Measurements from ENCODE around the gene UBAC1. TPM values are rescaled to one million over a fixed set of nuclear protein-coding genes. Genes with fewer than 3 reads are reported as not detected.

The UBAC1 gene
- total and polyA plus RNA-seq, 4 donors = 37.8 to 49.5 (median 39.7) TPM

DNA sequence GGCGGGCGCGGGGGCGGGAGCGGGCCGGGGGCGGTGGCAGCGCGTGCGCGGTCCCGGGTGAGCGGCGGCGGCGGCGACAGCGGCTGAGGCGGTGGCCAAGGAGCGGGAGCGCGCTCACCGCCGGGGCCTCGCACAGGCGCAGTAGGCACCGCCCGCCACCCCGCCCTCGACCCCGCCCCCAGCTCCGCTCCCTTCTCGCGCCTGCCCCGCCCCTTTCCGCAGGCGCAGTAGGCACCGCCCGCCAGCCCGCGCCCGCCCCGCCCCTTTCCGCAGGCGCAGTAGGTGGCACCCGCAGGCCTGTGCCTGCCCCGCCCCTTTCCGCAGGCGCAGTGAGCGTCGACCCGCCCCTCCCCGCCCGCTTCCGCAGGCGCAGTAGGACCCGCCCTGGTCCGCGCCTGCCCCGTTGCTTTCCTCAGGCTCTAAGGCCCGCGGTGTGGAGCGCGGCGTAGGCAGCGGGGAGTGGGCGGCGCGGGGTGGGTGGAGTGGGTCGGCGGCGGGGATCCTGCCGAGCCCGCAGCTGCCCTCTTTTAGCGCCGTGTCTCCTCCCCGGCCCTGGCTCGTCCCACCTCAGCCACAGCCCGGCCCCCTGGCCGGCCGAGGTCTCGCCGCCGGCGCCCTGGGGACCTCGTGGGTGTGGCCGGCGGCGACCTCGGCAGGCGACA, 53.6 kb downstream of the UBAC1 start, which contains the start of gene CAMSAP1:
Gene CAMSAP1 (minus strand): TSS at position 116 of the 662 bp plus-strand sequence. CDS start 387 bp downstream, outside the sequence.
- H3K36me3 ChIP-seq (ENCODE audit: control insufficient read depth in 4 of 4, insufficient read depth in 4 of 4, low read length in 4 of 4) = peaks cover 0 to 21% (median 5%) of the 10 kb centered on the region in 4 donors
- H3K27ac ChIP-seq (ENCODE audit: low read depth in 1 of 2, low read length in 1 of 2) = peak within 1 kb of the TSS; percentile 86 to 90
- H3K27me3 ChIP-seq (ENCODE audit: control insufficient read depth in 3 of 3, insufficient read depth in 3 of 3, low read length in 2 of 3) = no peaks in the 10 kb centered on the region
- 0 to 1% methylated on average over 26 to 91 of the region's 91 CpGs for WGBS, 2 donors
- peaks cover 11 to 23% (median 18%) of the 10 kb centered on the region in 5 donors for H3K4me1 ChIP-seq (ENCODE audit: control insufficient read depth in 5 of 5, insufficient read depth in 5 of 5, low read length in 5 of 5)
- peak within 1 kb of the TSS in 1 of 2 donors; percentile 84 for H3K9ac ChIP-seq (ENCODE audit: insufficient read depth in 1 of 2, low read length in 2 of 2)
- TF ChIP-seq, protein P1, sequence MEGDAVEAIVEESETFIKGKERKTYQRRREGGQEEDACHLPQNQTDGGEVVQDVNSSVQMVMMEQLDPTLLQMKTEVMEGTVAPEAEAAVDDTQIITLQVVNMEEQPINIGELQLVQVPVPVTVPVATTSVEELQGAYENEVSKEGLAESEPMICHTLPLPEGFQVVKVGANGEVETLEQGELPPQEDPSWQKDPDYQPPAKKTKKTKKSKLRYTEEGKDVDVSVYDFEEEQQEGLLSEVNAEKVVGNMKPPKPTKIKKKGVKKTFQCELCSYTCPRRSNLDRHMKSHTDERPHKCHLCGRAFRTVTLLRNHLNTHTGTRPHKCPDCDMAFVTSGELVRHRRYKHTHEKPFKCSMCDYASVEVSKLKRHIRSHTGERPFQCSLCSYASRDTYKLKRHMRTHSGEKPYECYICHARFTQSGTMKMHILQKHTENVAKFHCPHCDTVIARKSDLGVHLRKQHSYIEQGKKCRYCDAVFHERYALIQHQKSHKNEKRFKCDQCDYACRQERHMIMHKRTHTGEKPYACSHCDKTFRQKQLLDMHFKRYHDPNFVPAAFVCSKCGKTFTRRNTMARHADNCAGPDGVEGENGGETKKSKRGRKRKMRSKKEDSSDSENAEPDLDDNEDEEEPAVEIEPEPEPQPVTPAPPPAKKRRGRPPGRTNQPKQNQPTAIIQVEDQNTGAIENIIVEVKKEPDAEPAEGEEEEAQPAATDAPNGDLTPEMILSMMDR (IDR thresholded peaks at IDR 0.05; ENCODE audit: control extremely low read depth, extremely low read depth) = no peak
- ATAC-seq (ENCODE audit: insufficient read depth, low FRiP score) = peak; percentile 95
- peak within 1 kb of the TSS; percentile 86 for H3K4me3 ChIP-seq
- peaks cover 0 to 2% (median 0%) of the 10 kb centered on the region in 4 donors for H3K9me3 ChIP-seq (ENCODE audit: control insufficient read depth in 4 of 4, insufficient read depth in 3 of 4, low read length in 3 of 4)
- DNase-seq = peak; percentile 95 to 98 (median 97)

- TF ChIP-seq, protein P1 (IDR thresholded peaks at IDR 0.05; ENCODE audit: control extremely low read depth, extremely low read depth) = no peak
- DNase-seq (peak in 1 of 3 donors; percentile 22), ATAC-seq (ENCODE audit: insufficient read depth, low FRiP score) (no peak)
- Histone ChIP-seq H3K9me3 (ENCODE audit: control insufficient read depth in 4 of 4, insufficient read depth in 3 of 4, low read length in 3 of 4) (peaks cover 0 to 2% (median 0%) of the 10 kb centered on the region in 4 donors), H3K27me3 (ENCODE audit: control insufficient read depth in 3 of 3, insufficient read depth in 3 of 3, low read length in 2 of 3) (no peaks in the 10 kb centered on the region), H3K36me3 (ENCODE audit: control insufficient read depth in 4 of 4, insufficient read depth in 4 of 4, low read length in 4 of 4) (peaks cover 0 to 21% (median 5%) of the 10 kb centered on the region in 4 donors), H3K27ac (ENCODE audit: low read depth in 1 of 2, low read length in 1 of 2) (peak overlapping the region in 1 of 2 donors; percentile 38), H3K4me1 (ENCODE audit: control insufficient read depth in 5 of 5, insufficient read depth in 5 of 5, low read length in 5 of 5) (peaks cover 11 to 23% (median 19%) of the 10 kb centered on the region in 5 donors), H3K4me3 (peak overlapping the region; percentile 84), H3K9ac (ENCODE audit: insufficient read depth in 1 of 2, low read length in 2 of 2) (no peak overlapping the region)
- WGBS, 2 donors = 0 to 1% methylated on average over 19 to 69 of the region's 69 CpGs
These were observed 54.2 kb downstream of the UBAC1 start for GRCh38 chr9:135907006-135907430.

DNA sequence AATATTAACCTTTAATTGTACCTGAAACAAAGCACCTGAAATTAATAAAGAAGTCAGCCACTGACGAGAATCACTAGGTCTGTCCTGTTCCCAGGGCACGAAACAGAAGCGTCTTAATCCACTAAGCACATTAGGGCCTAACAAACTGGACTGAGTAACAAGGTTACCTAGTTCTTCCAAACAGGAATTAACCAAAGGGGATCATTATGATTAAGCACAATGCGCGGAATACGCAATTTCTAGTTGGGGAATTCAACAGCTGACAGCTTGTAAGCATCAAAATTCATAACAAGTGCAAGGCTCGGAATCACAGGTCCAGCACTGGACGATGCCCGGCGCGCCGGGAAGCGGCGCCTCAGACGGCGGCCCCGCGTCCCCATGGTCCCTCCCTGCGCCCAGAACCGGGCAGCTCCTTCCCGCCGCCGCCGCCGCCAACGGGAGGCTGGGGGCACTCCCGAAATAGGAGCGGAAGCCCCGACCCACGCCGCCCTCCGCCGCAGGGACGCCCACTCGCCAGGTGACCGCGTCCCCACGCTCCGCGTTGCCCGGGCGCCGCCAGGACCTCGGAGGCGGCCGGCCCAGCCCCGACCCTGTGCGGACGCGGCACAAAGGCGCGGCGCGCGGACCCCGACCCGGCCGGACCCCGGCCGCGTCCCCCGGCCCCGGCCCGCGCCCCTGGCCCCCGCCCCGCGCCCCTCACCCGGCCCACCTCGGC, 54.7 kb downstream of the UBAC1 start:
- Histone ChIP-seq H3K27me3 (ENCODE audit: control insufficient read depth in 3 of 3, insufficient read depth in 3 of 3, low read length in 2 of 3) (no peaks in the 10 kb centered on the region), H3K36me3 (ENCODE audit: control insufficient read depth in 4 of 4, insufficient read depth in 4 of 4, low read length in 4 of 4) (peaks cover 0 to 17% (median 4%) of the 10 kb centered on the region in 4 donors), H3K27ac (ENCODE audit: low read depth in 1 of 2, low read length in 1 of 2) (peak overlapping the region; percentile 63 to 74), H3K4me3 (peak overlapping the region; percentile 84), H3K4me1 (ENCODE audit: control insufficient read depth in 5 of 5, insufficient read depth in 5 of 5, low read length in 5 of 5) (peaks cover 11 to 23% (median 19%) of the 10 kb centered on the region in 5 donors), H3K9me3 (ENCODE audit: control insufficient read depth in 4 of 4, insufficient read depth in 3 of 4, low read length in 3 of 4) (no peaks in the 10 kb centered on the region), H3K9ac (ENCODE audit: insufficient read depth in 1 of 2, low read length in 2 of 2) (peak overlapping the region in 1 of 2 donors; percentile 84)
- WGBS, 2 donors = 1 to 3% methylated on average over 38 to 70 of the region's 70 CpGs
- DNase-seq (peak in 2 of 3 donors; percentile 55 to 61), ATAC-seq (ENCODE audit: insufficient read depth, low FRiP score) (no peak)
- TF ChIP-seq, protein P1 (IDR thresholded peaks at IDR 0.05; ENCODE audit: control extremely low read depth, extremely low read depth) = no peak

All from lung (tissue), 12 donors.